HG02571 (cell line): Measurements from ENCODE around the gene BRPF1.
"Not testable (repeated sequence)": the region's sequence is repeated elsewhere in the genome, so short reads cannot be mapped to it uniquely, and the experiment has no call there.

Experiments
- ATAC-seq: cut with Tn5 transposase; IDR thresholded peaks from one replicate; pipeline ENCODE4 v1.9.1; 2021; ENCODE audit warnings: mild to moderate bottlenecking, moderate library complexity; ENCODE audit not compliant: unreplicated experiment

BRPF1 gene

DNA sequence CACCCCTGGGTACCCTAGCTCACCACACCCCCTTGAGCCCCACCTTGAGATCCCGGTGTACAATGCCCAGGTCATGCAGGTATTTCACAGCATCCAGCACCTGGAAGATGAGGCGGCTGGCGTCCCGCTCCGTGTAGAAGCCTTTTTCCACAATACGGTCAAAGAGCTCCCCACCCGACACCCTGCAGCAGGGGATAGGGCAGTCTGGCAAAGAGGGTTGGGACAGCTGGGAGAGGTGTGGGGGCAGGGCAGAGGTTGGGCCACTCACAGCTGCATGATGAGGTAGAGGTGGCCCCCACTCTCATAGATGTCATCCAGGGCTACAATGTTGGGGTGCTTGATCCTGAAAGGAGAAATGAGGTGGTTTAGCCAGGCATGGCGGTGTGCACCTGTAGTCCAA lies 31.3 kb downstream of the BRPF1 start:
- ATAC-seq, result no peak

DNA sequence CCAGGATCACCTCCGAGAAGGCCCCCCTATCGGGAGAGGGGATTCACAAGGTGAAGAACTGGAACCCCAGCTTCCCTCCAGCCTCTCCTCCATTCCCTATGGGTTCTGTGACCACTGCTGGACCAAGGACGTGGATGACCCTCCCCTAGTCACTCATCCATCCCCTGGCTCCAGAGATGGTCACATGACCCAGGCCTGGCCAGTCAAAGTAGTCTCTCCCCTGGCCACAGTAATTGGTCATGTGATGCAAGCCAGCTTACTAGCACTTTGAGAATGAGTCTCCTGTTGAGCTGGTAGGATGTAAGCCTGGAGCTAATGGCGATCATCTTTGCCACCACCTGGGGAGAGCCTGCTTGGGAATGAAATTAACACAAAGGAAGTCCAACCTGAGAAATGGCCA lies 34.3 kb downstream of the BRPF1 start:
- ATAC-seq, result no peak

DNA sequence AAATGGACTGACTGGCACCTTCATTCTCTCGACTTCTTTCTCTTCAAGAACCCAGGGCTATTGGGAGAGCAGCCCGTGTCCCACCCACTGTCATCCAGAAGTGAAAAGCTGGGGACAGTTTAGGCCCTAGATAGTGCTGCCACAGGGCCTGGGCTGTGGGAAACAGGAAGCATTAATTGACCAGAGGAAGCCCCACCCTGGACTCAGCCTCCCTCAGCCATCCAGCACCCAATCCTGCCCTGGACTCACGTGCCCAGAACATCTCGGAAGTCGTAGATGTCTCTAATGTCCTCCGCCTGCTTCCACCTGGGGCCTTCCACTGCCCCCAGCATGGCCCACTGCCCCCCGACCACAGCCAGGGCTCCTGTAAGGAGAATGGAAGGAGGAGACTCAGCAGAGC lies 35.9 kb downstream of the BRPF1 start:
- no peak for ATAC-seq

DNA sequence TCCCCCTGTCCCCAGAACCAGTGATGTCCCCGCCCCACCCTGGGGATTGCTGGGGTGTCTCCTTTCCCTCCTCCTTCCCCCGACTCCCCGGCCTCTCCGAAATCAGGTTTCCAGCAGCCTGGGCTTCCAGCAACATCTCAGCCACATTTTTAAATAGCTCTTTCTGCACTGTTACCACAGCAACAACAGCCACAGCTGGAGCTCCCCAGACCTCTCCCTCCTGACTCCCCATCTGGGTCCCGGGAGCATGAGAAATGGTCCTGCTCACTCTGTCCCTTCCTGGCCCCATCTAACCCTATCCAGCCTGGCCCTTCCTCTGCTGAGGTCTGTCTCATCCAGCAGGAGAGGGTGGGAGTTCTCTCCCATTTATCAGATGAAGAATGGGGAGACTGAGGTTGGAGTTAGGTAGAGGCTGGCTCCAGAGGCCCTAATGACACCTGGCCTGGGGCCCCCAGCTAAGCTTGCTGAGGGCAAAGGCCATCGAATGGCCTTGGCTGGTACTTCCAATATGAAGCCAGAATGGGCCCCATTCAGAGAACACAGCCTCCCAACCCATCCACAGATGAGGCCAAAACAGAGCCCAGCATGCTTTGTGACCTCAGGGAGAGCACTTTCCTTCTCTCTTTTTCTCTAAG lies 36.7 kb downstream of the BRPF1 start:
- ATAC-seq, result no peak

DNA sequence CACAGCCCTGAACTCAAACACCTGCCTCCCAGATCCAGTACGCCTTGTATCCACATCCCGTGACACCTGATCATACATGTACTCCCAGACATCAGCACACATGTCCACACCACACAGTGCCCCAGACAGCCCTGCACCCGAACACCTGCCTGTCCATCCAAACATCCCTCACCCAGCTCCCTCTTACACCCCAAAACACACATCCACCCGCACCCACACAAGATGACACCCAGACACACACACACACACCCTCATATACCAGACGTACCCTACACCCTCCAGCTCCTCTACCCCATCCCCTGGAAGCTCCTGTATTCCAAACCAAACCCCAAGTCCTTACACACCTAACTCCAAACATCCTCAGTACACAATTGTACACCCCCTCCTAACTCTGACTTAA lies 37.5 kb downstream of the BRPF1 start:
- no peak for ATAC-seq

DNA sequence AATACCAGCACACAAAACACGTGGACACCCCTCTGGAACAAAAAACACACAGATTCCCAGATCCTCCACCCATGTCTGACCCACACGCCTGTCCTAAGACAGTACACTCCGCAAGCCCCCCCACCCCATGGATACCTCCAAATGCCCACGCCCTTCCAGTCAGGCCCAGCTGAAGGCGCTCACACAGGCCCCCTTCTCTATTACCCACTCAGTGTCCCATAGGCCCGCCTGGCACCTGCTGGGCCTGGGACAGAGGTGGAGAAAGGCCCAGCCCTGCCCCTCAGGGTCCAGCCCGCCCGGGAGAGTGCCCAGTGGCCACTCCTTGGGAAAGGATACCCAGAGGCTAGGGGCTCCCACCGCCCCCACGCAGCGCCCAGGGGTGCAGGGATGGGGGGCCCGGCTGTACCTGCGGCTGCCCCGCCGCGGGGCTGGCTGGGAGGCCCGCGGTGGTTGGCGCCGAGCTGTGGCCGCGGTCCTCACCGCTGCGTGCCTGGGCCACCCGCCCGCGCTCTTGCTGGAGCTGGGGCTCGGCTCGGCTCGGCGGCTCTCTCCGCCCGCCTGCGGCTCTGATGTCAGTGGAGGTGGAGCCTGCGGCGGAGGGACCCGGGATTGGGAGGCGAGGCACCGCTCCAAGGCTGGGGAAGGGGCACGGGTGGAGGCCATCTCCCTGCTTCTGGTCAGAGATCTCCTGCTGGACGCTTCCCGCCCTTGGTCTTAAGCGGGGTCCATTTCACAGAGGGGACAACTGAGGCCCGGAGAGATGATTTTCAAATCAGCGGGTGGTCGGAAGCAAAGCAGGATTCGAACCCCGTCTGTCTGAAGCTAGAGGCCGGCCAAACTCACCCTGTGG lies 38.1 kb downstream of the BRPF1 start, which contains the start of gene CAMK1:
TSS of gene CAMK1 (minus strand) at position 522 of the 850 bp plus-strand sequence. CDS start 2,198 bp downstream, outside the sequence.
- ATAC-seq, result peak; percentile 75

DNA sequence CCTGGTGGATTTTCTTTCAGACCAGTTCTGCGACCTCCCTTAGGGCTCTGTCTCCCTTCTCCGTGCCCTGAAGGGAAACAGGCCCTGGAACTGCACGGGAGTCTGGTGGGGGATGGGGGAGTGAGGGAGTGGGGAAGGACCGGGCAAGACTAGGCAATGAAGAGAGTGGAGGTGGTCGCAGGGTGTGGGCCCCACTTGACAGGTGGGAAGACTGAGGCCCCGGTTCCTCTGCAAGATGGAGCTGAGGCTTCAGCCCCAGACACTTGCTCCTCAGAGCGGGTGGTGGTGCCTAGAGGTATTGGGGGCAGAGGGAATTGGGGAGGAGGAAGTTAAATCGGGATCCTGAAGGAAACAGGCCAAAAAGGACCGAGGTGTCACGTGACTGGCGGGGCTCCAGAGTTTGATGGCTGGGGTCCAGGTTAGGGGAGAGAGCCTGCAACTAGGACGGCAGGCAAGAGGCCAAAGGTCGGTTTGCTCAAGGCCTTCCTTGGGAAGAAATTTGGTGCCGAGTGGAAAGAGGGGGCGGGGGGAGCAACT lies 38.8 kb downstream of the BRPF1 start:
- ATAC-seq, result no peak

DNA sequence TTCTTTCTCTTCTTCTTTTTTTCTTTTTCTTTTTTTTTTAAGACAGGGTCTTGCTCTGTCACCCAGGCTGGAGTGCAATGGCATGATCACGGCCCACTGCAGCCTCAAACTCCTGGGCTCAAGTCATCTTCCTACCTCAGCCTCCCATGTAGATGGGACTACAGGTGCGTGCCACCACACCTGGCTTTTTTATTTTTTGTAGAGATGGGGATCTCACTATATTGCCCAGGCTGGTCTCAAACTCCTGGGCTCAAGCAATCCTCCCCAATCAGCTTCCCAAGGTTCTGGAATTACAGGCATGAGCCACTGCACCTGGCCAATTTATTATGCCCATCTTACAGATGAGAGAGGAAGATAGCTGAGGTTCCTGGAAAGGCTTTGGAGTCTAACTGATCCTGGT lies 39.5 kb downstream of the BRPF1 start:
- not testable (repeated sequence) for ATAC-seq

DNA sequence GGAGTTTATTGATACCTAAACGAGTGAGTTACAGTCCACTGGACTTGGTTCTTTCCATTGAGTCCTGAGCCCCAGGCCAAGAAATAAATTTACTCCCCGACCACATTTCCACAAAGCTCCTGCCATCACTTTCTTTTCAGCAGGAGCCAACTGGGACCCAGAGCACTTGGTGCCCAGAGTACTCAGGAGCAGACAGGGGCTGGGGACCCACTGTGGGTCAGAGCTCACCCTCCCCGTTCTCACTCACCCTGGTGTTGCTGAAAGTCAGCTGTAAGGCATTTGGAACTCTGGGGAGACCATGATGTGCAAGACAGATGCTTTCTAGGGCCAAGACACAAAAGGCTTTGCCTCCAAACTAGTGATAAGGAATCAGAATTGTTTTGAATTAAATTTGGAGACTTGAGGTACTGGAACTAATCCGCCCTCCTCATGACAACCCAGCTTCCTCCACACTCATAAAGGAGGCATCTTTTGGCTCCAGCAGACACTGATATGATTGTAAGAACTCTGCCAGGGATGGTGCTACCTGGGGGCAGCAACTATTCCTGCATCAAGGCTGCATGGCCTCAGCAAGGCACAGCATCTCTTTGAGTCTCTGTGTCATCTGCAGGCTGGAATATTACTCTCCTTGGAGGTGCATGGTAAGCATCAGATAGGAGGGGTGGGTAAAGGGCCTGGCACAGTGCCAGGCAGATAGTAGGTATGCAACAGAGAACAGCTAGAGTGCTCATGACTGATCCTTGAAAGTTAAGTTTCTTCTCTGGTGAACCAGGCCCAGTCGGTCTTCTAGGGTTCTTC lies 45.6 kb downstream of the BRPF1 start:
- ATAC-seq, result no peak

DNA sequence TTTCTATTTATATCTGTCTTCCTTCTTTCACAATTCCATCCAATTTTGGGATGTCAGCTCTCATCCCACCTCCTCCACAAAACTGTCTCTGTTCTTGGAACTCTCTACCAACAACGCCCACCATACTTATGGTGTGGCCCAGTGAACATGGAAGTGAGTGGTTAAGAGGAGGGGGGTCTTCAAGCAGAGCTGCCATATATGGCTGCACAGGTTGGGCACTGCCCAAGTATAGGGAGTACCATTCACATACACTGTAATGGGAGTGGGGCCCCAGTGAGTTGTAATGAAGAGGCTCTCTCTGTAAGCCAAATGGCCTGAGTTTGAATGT lies 46.1 kb downstream of the BRPF1 start:
- no peak for ATAC-seq

DNA sequence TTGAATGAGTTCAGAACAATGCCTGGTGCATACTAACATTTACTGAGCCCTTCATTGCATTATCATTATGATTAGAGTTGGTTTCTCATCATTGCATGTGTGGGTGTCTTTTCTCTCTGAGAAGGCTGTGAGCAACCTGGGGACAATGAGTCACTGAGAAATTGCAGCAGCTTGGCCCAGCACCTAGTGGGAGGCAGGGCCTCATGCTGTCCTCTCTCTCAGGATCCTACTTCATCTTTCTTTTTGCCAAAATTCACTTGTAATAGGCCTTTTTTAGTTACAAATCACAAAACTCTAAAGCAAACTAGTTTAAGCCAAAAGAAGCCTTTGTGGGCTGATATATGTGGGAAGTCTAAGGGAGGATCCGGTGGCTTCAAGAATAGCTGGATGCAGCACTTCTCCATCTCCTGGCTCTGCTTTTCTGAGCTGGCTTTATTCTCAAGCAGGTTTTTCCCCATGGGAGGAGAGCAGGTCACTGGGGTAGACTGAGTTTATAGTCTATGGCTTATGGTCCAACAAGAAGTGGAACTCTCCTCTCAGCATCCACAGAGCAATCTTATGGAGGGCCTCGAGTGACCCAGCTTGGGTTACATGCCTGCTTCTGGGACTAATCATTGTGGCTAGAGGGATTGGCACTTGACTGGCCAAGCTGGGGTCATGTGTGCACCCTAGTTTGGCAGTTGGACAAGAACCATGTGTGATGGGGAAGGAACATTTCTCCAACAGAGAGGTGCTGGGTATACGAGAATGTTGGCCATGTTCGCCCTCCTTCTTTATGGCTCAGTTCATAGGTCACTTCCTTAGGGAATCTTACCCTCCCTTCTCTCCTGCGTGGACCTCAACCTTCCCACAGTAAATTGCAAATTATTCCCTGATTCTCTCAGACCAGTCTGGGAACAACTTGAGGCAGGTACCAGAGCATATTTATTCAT lies 46.9 kb downstream of the BRPF1 start:
- no peak for ATAC-seq

DNA sequence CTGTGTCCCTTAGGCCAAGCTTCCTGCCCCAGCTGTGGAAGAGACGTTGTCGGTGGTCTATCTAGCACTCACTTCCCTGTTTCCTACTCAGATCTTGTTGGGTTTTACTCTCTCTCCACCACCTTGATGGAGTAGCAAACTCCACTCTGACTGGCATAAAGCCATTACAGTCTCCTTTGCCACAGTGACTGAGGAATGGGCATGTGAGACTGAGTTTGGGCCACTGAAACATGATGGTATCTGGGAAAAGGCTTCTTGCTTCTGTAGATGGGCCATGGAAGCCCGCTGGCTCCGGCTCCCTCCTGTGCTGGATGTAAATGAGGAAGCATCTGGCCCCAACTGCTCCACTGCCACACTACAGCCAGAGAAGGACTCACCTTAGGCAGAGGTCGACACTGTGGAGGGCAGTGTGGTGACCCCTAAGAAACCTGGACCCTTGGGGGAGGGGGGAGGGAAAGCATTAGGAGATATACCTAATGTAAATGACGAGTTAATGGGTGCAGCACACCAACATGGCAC lies 47.6 kb downstream of the BRPF1 start:
- no peak for ATAC-seq

DNA sequence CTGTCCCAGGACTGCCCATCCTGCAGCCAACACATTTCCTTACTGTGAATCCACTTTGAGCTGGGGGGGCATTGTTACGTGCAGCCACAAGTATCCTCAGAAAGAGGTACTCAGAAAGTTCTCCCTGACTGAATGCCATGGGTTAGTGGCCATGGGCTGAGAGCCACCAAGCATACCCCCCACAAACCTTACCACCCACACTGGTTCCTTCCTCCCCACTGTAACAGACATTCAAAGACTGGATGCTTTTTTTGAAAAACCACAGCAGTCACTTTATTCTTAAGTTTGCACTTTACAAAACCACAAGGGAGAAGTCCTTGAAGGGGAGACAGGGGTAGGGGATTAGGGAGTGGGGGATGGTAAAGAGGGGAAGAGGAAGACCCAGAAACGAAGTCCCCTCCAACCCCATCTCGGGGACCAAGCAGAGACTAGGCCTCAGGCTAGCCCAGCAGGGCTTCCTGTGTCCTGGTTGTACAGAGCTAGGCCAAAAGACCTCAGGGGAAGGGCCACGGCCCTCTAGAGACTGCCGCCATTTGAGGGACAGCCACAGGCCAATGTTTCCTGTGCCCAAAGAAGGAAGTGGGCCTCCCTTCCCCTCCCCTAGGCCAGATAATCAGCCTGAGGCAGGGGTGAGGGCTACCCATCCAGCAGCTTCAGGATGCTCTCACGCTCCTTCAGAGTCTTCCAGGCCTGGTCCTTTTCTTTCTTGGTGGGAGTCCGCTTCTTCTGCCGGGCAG lies 48.4 kb downstream of the BRPF1 start:
- ATAC-seq, result no peak

DNA sequence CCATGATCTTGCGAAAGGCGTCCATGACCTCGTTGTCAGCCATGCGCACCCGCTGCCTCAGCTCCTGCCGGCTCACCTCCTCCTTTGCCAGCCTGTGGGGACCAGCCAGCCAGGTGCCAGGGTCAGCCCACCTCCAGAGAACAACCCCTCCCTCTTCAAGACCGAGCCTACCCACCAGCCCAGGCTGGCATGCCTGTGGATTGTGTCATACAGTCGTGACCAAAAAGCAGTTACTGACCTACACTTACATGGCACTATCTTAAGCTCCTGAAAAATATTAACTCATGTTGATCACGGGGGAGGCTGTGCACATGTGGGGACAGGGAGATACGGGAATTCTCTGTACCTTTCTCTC lies 48.9 kb downstream of the BRPF1 start:
- ATAC-seq, result no peak

DNA sequence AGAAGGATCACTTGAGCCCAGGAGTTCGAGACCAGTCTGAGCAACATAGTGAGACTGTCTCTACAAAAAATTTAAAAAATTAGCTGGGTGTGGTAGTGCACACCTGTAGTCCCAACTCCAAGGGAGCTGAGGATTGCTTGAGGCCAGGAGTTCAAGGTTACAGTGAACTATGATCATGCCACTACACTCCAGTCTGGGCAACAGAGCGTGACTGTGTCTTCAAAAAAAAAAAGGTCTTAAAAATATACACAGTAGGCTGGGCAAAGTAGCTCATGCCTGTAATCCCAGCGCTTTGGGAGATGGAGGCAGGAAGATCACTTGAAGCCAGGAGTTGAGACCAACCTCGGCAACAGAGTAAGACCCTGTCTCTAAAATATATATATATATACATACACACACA lies 49.4 kb downstream of the BRPF1 start:
- no peak for ATAC-seq

DNA sequence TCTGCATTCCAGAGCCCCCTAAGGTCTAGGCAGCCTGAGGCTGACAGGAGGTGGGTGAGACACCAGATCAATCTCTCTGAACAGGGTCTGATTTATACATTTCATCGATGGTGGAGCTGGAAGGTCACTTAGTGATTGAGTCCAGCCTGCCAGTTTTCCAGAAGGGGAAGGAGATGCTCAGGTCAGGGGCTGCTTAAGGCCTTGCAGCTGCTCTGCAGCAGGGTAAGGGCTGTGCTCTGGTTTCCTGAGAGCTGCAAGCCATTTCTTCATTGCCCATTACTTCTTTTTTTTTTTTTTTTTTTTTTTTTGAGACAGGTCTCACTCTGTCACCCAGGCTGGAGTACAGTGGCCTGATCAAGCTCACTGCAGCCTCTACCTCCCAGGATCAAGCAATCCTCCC lies 50.0 kb downstream of the BRPF1 start:
- ATAC-seq, result no peak

DNA sequence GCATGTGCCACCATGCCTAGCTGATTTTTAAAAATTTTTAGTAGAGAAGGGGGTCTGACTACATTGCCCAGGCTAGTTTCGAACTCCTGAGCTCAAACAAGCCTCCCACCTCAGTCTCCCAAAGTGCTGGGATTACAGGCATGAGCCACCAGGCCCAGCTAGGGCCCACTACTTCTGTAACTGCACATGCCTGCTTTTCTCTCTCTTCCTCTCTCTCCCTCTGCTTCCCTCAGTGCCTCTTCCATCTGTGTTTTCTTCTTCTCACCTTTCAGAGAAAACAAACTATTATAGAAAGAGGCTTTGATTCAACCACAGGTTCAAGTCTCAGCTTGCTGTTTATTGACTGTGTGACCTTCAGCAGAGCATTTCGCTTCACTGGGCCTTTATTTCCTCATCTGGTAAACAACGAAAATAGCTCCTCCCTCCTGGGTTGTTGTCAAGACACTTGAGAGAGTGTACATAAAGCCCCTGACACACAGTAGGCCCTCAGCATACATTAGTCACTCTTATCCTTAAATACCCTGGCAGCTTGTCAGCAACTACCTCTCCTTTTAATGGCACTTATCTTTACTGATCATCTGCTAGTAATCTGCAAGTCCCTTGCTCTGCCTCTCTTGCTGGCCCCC lies 50.6 kb downstream of the BRPF1 start:
- ATAC-seq, result no peak

DNA sequence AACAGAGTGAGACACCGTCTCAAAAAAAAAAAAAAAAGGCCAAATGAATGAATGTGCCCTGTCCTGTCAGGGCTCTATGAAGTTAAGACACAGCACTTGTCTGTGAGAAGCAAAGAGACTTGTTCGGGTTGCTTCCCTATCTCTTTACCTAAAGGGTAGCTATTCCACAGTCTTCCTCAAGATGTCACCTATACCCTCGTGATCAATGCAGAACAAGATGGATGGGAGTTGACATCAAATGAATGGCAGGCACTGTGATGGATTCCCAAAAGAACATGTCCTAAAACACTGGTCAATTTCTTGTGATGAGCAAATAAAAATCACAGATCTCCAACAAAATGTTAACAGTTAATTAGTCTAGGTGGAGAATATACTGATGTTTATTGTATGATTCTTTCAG lies 51.2 kb downstream of the BRPF1 start:
- no peak for ATAC-seq

DNA sequence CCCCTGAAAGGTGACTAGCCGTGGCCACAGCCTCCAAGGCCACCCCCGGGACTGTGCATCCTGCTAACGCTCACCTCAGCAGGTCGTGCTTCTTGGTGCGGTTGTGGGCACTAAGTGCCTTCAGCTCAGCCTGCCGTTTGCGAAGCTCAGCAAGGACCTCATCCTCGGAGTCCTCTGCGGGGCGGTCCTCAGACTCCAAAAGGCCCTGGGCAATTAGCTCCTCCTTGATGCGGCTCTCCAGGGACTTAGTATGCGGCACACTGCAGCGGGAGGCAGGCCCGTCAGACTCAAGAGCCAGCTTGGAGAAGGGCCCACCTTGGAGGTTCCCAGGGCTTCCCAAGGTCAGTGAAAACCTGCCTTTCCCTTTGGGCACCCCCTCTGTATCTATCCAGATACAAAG lies 52.4 kb downstream of the BRPF1 start:
- ATAC-seq, result no peak
